Upper lobe of right lung (tissue), 1 donor: ENCODE measurements around the gene GRM7. TPM values are rescaled to one million over a fixed set of nuclear protein-coding genes. Genes with fewer than 3 reads are reported as not detected.

Experiments
- ATAC-seq: fragments of 200-7000 bp; cut with Tn5 transposase; one replicate; pipeline ENCODE4 v1.9.1; 2020; ENCODE audit warnings: mild to moderate bottlenecking, moderate library complexity
- DNase-seq: peaks from one replicate; pipeline ENCODE4 v3.0.0-alpha.2; 2020
- H3K27ac ChIP-seq: fragments of 200-600 bp; one replicate; pipeline ENCODE4 v1.8.0; 2022
- H3K27me3 ChIP-seq: fragments of 200-600 bp; one replicate; pipeline ENCODE4 v1.8.0; 2022; ENCODE audit warnings: mild to moderate bottlenecking
- H3K36me3 ChIP-seq: fragments of 200-600 bp; one replicate; pipeline ENCODE4 v1.8.0; 2022
- H3K4me1 ChIP-seq: fragments of 200-600 bp; one replicate; pipeline ENCODE4 v1.8.0; 2022
- H3K4me3 ChIP-seq: fragments of 200-600 bp; one replicate; pipeline ENCODE4 v1.8.0; 2022; ENCODE audit warnings: mild to moderate bottlenecking
- H3K9me3 ChIP-seq: fragments of 200-600 bp; one replicate; pipeline ENCODE4 v1.8.0; 2022
- CTCF ChIP-seq: fragments of 200-600 bp; IDR thresholded peaks from one replicate; pipeline ENCODE4 v1.8.0; 2022; ENCODE audit warnings: antibody characterized with exemption
- intact Hi-C: fragments of 100-400 bp; cut with DNase I; formaldehyde crosslinking; loops from one replicate; pipeline ENCODE4 v1.11.0; 2022
- total RNA-seq: library from RNA; stranded (reverse); fragmentation: NEBNext Ultra II Directional; extraction: Animal tissue kit (Norgen Biotek cat#: 25700); gene quantifications from one replicate; pipeline ENCODE4 v1.2.1, GENCODE V29; 2021
- donor health status: DM: no; HTN: yes; CAD: no; lungs with severe emphysema.

GRM7 gene
- total RNA-seq, 1 donor from 2014 or later, result not detected

GRCh38 chr3:6857510-6857909 lies 3.4 kb upstream of the GRM7 start:
- no peak for TF ChIP-seq CTCF
- Histone ChIP-seq H3K9me3 (no peaks in the 10 kb centered on the region), H3K36me3 (no peaks in the 10 kb centered on the region), H3K4me3 (no peak overlapping the region), H3K27ac (no peak overlapping the region), H3K4me1 (no peaks in the 10 kb centered on the region), H3K27me3 (peaks cover 29% of the 10 kb centered on the region)
- intact Hi-C loops, result no loop called here
- ATAC-seq (no peak), DNase-seq (no peak)

- no peaks in the 10 kb centered on the region for H3K9me3 ChIP-seq
- no peaks in the 10 kb centered on the region for H3K4me1 ChIP-seq
- DNase-seq (no peak), ATAC-seq (no peak)
- H3K36me3 ChIP-seq, result no peaks in the 10 kb centered on the region
- peaks cover 32% of the 10 kb centered on the region for H3K27me3 ChIP-seq
- intact Hi-C loops, result no loop called here
- no peak for TF ChIP-seq CTCF
- H3K27ac ChIP-seq, result no peak overlapping the region
- H3K4me3 ChIP-seq, result no peak overlapping the region
These were observed 564 bp upstream of the GRM7 start for GRCh38 chr3:6860149-6860953.

- TF ChIP-seq CTCF, result no peak
- Histone ChIP-seq H3K27me3 (peaks cover 32% of the 10 kb centered on the region), H3K4me1 (no peaks in the 10 kb centered on the region), H3K27ac (no peak overlapping the region), H3K9me3 (no peaks in the 10 kb centered on the region), H3K4me3 (no peak overlapping the region), H3K36me3 (no peaks in the 10 kb centered on the region)
- ATAC-seq (no peak), DNase-seq (no peak)
- intact Hi-C loops, result no loop called here
These were observed 698 bp downstream of the GRM7 start for GRCh38 chr3:6861625-6862000.

DNA sequence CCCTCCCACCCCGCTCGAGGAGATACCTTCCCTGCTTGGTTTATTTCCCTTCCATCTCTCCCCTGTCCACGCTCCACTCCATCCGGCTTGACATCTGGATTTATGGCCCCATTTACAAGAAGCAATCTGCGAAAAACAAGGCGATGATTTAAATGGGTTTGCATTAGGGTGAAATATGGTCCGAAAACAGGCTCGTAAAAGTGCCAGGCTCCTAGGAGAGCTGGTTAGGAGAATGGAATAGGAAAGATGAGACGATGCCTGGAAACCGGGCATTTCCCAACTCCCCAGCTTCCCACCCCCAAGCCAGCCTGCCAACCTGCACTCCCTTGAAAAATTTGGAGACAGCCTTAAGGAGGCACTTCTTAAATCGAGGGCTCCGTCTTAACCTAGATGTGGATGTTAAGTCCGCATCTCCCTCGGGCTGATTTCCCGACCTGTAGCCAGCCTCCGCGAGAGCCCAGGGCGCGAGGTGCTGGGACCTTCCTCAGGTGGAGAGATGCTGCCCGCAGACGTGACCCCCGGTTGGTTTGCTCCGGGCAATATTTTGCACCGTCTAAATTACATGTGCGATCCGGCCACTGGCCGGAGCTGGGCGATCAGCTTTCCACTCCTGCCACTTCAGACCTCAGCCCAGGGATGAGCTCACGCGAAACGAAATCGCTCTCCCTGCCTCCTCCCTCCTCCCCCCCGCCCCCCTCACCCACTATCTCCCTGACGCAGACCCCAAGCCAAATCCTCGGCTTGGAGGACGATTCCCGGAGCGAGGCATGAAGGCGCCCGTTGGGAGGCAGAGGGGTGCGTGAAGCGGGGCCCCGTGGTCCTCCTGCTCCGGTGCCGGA lies 1.3 kb downstream of the GRM7 start:
- Histone ChIP-seq H3K27me3 (peaks cover 32% of the 10 kb centered on the region), H3K4me1 (no peaks in the 10 kb centered on the region), H3K9me3 (no peaks in the 10 kb centered on the region), H3K4me3 (no peak overlapping the region), H3K27ac (no peak overlapping the region), H3K36me3 (no peaks in the 10 kb centered on the region)
- no peak for ATAC-seq
- no peak for DNase-seq
- TF ChIP-seq CTCF, result no peak
- intact Hi-C loops, result no loop called here

DNA sequence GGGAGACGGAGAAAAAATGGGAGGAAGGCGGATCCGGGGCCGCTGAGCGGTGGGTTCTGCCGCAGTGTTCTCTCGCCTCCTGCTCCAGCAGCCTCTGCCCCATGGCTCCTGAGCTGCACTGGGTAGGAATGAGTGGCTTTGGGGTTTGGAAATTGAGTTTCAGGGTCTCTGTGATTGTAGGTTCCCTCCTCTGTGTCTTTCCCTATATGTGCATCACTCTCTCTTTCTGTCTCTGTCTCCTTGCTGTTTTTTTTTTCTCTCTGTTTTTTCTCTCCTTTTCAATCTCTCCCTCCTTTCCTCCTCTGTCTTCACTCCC lies 1.9 kb downstream of the GRM7 start:
- Histone ChIP-seq H3K27ac (no peak overlapping the region), H3K9me3 (no peaks in the 10 kb centered on the region), H3K4me3 (no peak overlapping the region), H3K4me1 (no peaks in the 10 kb centered on the region), H3K36me3 (no peaks in the 10 kb centered on the region), H3K27me3 (peaks cover 32% of the 10 kb centered on the region)
- DNase-seq (no peak), ATAC-seq (no peak)
- intact Hi-C loops, result no loop called here
- TF ChIP-seq CTCF, result no peak
